ENCODE results near the gene TBX4. TPM values are rescaled to one million over a fixed set of nuclear protein-coding genes. Genes with fewer than 3 reads are reported as not detected.

TBX4 gene
- total RNA-seq, 1 donor from 2014 or later: not detected

GRCh38 chr17:61481421-61481820, 29.2 kb downstream of the TBX4 start:
- Histone ChIP-seq H3K27ac (no peak overlapping the region), H3K9ac (no peak overlapping the region), H3F3A (ENCODE audit: low read depth) (peaks cover 5% of the 10 kb centered on the region), H3K9me3 (ENCODE audit: low read depth) (no peaks in the 10 kb centered on the region), H3K4me2 (no peak overlapping the region), H2AFZ (replicated peaks) (no peak overlapping the region), H3K79me2 (ENCODE audit: low read depth) (no peaks in the 10 kb centered on the region), H4K20me1 (ENCODE audit: low read depth) (no peaks in the 10 kb centered on the region), H3K36me3 (no peaks in the 10 kb centered on the region), H3K4me3 (no peak overlapping the region), H3K27me3 (no peaks in the 10 kb centered on the region), H3K4me1 (peaks cover 7% of the 10 kb centered on the region)
- DNase-seq (ENCODE audit: low spot score): no peak
- no peaks in the 10 kb centered on the region for H3K36me3 Mint-ChIP-seq
- H3K27ac Mint-ChIP-seq: no peak overlapping the region
- H3K4me1 Mint-ChIP-seq: peaks cover 21% of the 10 kb centered on the region
- TF ChIP-seq EZH2phosphoT487 (IDR thresholded peaks at IDR 0.05) (no peak), EZH2 (IDR thresholded peaks at IDR 0.05) (no peak)
- H3K4me3 Mint-ChIP-seq: no peak overlapping the region
- H3K27me3 Mint-ChIP-seq (ENCODE audit: insufficient read depth, low read depth): peaks cover 5% of the 10 kb centered on the region
- no peaks in the 10 kb centered on the region for H3K9me3 Mint-ChIP-seq

DNA sequence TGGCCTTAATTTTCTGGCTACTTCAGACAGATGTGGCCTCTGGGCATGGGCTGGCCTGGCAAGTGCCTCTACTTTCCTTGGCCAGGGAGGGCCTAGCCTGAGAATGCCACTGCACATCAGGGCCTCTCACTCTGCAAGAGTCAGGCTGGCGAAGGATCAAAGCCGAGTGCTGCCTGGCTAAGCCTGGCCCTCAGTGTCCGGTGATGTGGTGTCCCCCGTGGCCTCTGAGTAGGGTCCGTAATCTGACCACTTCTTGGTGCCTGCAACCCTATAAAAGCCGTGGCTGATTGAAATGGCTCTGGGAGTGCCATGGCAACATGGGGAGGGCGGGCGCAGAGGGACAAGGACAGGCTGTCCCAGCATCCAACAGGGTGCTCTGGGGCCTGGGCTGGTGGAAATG, 30.2 kb downstream of the TBX4 start:
- Histone ChIP-seq H3K4me1 (peaks cover 14% of the 10 kb centered on the region), H3K9ac (no peak overlapping the region), H4K20me1 (ENCODE audit: low read depth) (no peaks in the 10 kb centered on the region), H3K36me3 (no peaks in the 10 kb centered on the region), H3K79me2 (ENCODE audit: low read depth) (no peaks in the 10 kb centered on the region), H3K4me3 (no peak overlapping the region), H3K27me3 (no peaks in the 10 kb centered on the region), H3F3A (ENCODE audit: low read depth) (peaks cover 9% of the 10 kb centered on the region), H3K9me3 (ENCODE audit: low read depth) (no peaks in the 10 kb centered on the region), H3K27ac (no peak overlapping the region), H2AFZ (replicated peaks) (no peak overlapping the region), H3K4me2 (no peak overlapping the region)
- H3K4me3 Mint-ChIP-seq: no peak overlapping the region
- no peaks in the 10 kb centered on the region for H3K36me3 Mint-ChIP-seq
- H3K27ac Mint-ChIP-seq: no peak overlapping the region
- peaks cover 5% of the 10 kb centered on the region for H3K27me3 Mint-ChIP-seq (ENCODE audit: insufficient read depth, low read depth)
- no peak for TF ChIP-seq EZH2 (IDR thresholded peaks at IDR 0.05)
- TF ChIP-seq EZH2phosphoT487 (IDR thresholded peaks at IDR 0.05): no peak
- TF ChIP-seq, protein P1, sequence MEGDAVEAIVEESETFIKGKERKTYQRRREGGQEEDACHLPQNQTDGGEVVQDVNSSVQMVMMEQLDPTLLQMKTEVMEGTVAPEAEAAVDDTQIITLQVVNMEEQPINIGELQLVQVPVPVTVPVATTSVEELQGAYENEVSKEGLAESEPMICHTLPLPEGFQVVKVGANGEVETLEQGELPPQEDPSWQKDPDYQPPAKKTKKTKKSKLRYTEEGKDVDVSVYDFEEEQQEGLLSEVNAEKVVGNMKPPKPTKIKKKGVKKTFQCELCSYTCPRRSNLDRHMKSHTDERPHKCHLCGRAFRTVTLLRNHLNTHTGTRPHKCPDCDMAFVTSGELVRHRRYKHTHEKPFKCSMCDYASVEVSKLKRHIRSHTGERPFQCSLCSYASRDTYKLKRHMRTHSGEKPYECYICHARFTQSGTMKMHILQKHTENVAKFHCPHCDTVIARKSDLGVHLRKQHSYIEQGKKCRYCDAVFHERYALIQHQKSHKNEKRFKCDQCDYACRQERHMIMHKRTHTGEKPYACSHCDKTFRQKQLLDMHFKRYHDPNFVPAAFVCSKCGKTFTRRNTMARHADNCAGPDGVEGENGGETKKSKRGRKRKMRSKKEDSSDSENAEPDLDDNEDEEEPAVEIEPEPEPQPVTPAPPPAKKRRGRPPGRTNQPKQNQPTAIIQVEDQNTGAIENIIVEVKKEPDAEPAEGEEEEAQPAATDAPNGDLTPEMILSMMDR (IDR thresholded peaks at IDR 0.05): no peak
- no peak for DNase-seq (ENCODE audit: low spot score)
- no peaks in the 10 kb centered on the region for H3K9me3 Mint-ChIP-seq
- H3K4me1 Mint-ChIP-seq: peaks cover 30% of the 10 kb centered on the region

GRCh38 chr17:61483778-61484116, 31.5 kb downstream of the TBX4 start:
- H3K27ac Mint-ChIP-seq: no peak overlapping the region
- TF ChIP-seq EZH2 (IDR thresholded peaks at IDR 0.05) (no peak), EZH2phosphoT487 (IDR thresholded peaks at IDR 0.05) (no peak)
- TF ChIP-seq, protein P1 (IDR thresholded peaks at IDR 0.05): no peak

DNA sequence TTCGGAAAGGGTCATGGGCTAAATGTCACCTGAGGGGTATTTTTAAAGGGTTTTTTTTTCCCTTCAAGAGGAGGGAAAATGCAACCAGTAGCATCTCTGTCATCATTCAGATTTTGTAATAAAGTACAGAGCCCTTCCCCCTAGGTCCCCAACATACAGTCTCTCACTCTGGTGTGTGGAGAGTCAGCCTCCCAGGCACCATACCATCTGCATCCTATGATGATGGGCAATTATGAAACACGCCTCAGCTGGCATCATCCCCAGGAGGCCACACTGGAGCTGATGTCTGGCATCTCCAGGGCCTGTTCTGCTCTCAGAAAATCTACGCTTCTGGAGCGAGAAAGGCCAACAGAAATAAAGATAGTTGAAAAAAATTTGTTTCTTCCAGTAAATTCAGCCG, 32.0 kb downstream of the TBX4 start:
- Histone ChIP-seq H3K9ac (no peak overlapping the region), H3F3A (ENCODE audit: low read depth) (peaks cover 9% of the 10 kb centered on the region), H3K27ac (no peak overlapping the region), H2AFZ (replicated peaks) (no peak overlapping the region), H3K27me3 (no peaks in the 10 kb centered on the region), H3K79me2 (ENCODE audit: low read depth) (no peaks in the 10 kb centered on the region), H3K4me3 (no peak overlapping the region), H3K36me3 (no peaks in the 10 kb centered on the region), H3K4me1 (peaks cover 14% of the 10 kb centered on the region), H3K4me2 (no peak overlapping the region), H3K9me3 (ENCODE audit: low read depth) (no peaks in the 10 kb centered on the region), H4K20me1 (ENCODE audit: low read depth) (no peaks in the 10 kb centered on the region)
- TF ChIP-seq EZH2phosphoT487 (IDR thresholded peaks at IDR 0.05): no peak
- TF ChIP-seq, protein P1 (IDR thresholded peaks at IDR 0.05): no peak
- no peak for TF ChIP-seq EZH2 (IDR thresholded peaks at IDR 0.05)
- no peaks in the 10 kb centered on the region for H3K9me3 Mint-ChIP-seq
- H3K27me3 Mint-ChIP-seq (ENCODE audit: insufficient read depth, low read depth): peaks cover 5% of the 10 kb centered on the region
- H3K4me1 Mint-ChIP-seq: peaks cover 35% of the 10 kb centered on the region
- H3K27ac Mint-ChIP-seq: no peak overlapping the region
- H3K36me3 Mint-ChIP-seq: no peaks in the 10 kb centered on the region
- DNase-seq (ENCODE audit: low spot score): no peak
- no peak overlapping the region for H3K4me3 Mint-ChIP-seq

More at GRCh38 chr17:61483778-61484116, 31.5 kb downstream of the TBX4 start:
- Histone ChIP-seq H2AFZ (replicated peaks) (no peak overlapping the region), H3K4me1 (peaks cover 14% of the 10 kb centered on the region), H3K36me3 (no peaks in the 10 kb centered on the region), H3K9me3 (ENCODE audit: low read depth) (no peaks in the 10 kb centered on the region), H3K4me3 (no peak overlapping the region), H3F3A (ENCODE audit: low read depth) (peaks cover 9% of the 10 kb centered on the region), H3K27me3 (no peaks in the 10 kb centered on the region), H3K79me2 (ENCODE audit: low read depth) (no peaks in the 10 kb centered on the region), H4K20me1 (ENCODE audit: low read depth) (no peaks in the 10 kb centered on the region), H3K27ac (no peak overlapping the region), H3K4me2 (no peak overlapping the region), H3K9ac (no peak overlapping the region)
- Mint-ChIP-seq H3K36me3 (no peaks in the 10 kb centered on the region), H3K4me3 (no peak overlapping the region), H3K27me3 (ENCODE audit: insufficient read depth, low read depth) (peaks cover 5% of the 10 kb centered on the region), H3K9me3 (no peaks in the 10 kb centered on the region), H3K4me1 (peaks cover 35% of the 10 kb centered on the region)
- no peak for DNase-seq (ENCODE audit: low spot score)
